Measurements from ENCODE around the gene TEX22.

The TEX22 gene

GRCh38 chr14:105460616-105461015, 62.3 kb downstream of the TEX22 start:
- no peak for DNase-seq

- DNase-seq, result no peak
These were observed 63.6 kb downstream of the TEX22 start for GRCh38 chr14:105461903-105462302.
